Fibroblast of the conjunctiva (primary cell): ENCODE measurements around the gene ZNF511.
"Not testable (repeated sequence)": the region's sequence is repeated elsewhere in the genome, so short reads cannot be mapped to it uniquely, and the experiment has no call there.

Experiments
- DNase-seq: peaks from one replicate; pipeline ENCODE4 v3.0.0-alpha.2; 2010; ENCODE audit warnings: low read depth

Gene ZNF511

GRCh38 chr10:133308421-133309099 lies at the start of gene ZNF511, which contains the start of gene TUBGCP2:
TSS of gene ZNF511 (plus strand) at chr10:133308914. CDS start at chr10:133308944, 30 bp downstream.
TSS of gene TUBGCP2 (minus strand) at chr10:133308872. CDS start at chr10:133302941, 5,931 bp downstream.
- DNase-seq: peak; percentile 47

DNA sequence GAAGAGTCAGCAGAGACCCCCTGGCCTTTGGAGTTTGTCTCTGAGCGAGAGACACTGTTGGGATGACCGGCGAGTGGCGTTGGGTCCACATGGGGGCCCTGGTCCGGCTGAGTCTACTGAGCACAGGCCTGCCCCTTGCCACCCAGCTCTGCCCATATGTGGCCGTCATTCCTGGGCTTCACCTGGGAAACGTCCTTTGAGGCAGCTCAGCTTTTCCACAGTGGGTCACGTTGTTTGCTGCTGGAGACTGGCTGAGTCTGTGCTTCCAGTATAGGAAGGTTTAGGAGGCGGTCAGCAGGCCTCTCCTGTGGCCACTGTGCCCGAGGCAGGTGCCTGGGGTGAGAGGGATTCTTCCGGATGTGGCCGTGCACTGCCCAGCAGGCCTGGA lies 49.1 kb upstream of the ZNF511 start:
- no peak for DNase-seq

DNA sequence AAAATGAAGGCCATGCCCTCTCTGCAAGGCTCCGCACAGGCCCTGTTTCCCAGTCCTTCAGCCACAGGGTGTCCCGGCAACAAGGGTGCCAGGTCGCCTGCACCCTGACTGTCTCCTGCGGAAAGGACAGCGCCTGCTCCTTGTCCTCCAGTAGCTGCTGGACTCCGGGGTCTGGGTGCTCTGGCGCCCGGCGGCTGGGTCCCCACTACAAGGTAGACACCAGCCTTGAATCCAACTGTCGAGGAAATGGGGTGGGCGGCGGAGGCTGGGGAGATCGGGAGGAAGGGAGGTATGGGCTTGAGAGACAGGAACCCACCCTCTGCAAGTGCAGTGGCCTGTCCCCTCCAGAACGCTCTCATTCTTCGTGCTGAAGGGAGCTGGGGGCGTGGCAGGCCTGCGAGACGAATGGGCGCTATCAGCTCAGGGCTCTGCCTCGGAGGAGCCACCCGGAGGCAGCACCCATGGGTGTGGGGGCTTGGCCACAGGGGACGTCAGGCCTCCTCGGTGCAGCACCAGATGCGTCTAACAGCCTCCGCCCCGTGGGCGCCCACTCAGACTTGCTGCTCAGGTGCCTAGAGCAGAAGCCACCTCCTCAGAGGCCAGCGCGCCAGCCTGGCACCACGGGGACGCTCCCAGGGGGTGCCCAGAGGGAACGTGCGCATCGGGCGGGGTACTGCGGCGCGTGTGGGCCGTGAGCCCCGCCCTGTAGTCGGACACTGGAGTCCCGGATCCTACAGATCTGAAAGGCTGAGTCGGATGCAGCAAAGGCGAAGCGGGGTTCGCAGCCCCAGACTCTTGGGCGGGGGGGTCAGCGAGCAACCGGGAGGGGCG lies 47.6 kb upstream of the ZNF511 start:
- no peak for DNase-seq

- DNase-seq: peak; percentile 30
These were observed 46.9 kb upstream of the ZNF511 start for GRCh38 chr10:133261726-133262325.

- DNase-seq: no peak
These were observed 46.0 kb upstream of the ZNF511 start for GRCh38 chr10:133262696-133263095.

GRCh38 chr10:133263674-133264073 lies 45.0 kb upstream of the ZNF511 start:
- DNase-seq: no peak

- DNase-seq: no peak
These were observed 44.3 kb upstream of the ZNF511 start for GRCh38 chr10:133264461-133264860.

GRCh38 chr10:133265052-133265451 lies 43.7 kb upstream of the ZNF511 start:
- not testable (repeated sequence) for DNase-seq

DNA sequence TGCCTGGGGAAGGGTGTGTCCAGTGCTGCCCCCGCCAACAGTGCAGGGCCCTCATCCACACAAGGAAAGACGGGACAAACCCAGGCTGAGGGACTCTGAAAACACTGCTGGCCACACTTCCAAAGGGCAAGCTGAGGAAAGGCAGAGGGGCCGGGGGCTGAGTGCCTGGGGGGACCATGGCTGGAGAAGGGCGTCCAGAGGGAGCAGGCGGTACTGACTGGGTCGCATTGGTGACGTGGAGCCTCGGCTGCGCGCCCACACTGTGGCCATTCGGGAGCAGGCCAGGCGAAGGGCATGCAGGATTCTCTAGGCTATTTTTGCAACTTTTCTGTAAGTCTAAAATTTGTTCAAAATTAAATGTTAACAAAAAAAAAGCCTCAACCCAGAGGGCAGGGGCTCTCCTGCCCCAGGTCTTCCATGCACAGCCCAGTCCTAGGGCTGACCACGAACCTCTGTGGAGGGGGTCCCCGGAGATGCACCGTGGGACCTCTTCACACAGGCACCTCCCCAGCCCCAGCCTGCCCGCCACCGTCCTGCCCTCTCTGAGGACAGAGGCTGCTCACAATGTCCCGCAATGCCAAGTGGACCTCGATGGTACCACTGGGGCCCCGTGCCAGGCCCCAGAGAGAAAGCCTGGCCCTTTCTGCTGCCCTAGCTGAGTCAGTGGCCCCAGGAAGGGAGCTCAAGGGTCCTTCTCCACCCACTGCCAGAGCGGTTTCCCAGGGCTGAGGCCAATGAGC lies 42.5 kb upstream of the ZNF511 start:
- DNase-seq: no peak

- no peak for DNase-seq
These were observed 41.4 kb upstream of the ZNF511 start for GRCh38 chr10:133267293-133267692.

GRCh38 chr10:133267829-133268228 lies 40.9 kb upstream of the ZNF511 start:
- DNase-seq: no peak

- DNase-seq: no peak
These were observed 40.2 kb upstream of the ZNF511 start for GRCh38 chr10:133268532-133268931.

DNA sequence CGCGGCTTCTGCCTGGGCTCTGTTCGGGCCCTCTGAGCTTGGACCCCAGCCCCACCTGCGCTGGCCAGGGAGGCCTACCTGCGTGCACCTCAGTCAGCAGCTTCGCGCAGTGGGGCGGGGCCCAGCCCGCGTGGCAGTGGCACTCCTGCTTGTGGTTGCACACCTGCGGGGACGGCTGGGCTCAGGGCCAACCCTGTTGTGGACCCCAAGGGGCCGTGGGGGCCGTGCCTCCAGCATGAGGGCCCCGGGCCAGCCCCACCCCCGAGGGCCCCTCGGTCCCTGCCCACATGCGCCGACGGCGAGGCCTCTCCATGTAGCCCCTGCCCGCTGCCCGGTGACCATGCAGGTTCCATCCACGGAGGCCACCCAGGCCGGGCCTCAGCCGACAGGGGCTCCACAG lies 39.3 kb upstream of the ZNF511 start:
- no peak for DNase-seq

DNA sequence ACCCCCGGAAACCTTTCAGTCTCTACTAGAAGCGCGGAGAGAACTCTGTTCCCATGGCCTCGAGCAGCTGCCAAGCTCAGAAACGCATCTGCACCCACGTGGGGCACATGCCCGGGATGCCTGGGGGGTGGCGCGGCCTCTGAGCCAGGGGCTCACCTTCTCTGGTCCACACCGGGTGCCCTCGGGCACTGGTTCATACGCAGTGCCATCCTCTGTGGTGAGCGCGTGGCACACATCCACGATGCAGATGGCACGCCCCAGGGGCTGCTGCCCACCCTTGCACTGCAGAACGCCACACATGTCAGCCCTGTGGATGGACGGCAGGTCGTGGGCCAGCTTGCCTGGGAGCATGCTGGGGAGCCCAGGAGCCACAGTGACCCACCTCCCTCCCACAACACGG lies 38.5 kb upstream of the ZNF511 start:
- no peak for DNase-seq

DNA sequence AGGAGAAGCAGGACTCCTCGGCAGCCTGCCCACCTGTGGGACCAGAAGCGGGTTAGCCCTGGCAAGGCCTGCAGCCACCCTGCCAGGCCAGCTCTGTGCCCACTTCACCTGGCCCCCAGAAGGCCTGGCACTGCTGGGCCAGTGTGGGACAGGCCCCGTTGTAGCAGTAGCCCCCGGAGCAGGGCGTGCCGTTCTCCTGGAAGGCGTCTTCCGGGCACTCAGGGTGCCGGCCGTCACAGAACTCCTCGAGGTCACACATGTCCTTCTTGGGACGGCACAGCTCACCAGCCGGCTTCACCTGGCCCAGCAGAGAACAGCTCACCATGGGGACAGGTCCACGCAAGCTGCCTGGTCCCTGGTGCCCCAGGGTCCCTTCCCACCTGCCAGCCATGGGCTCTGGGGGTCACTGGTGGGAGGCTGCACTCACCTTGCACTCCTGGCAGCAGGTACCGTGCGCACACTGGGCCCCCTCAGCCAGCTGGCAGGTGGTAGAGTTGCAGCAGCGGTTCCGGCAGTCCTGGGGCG lies 37.9 kb upstream of the ZNF511 start:
- DNase-seq: no peak

DNA sequence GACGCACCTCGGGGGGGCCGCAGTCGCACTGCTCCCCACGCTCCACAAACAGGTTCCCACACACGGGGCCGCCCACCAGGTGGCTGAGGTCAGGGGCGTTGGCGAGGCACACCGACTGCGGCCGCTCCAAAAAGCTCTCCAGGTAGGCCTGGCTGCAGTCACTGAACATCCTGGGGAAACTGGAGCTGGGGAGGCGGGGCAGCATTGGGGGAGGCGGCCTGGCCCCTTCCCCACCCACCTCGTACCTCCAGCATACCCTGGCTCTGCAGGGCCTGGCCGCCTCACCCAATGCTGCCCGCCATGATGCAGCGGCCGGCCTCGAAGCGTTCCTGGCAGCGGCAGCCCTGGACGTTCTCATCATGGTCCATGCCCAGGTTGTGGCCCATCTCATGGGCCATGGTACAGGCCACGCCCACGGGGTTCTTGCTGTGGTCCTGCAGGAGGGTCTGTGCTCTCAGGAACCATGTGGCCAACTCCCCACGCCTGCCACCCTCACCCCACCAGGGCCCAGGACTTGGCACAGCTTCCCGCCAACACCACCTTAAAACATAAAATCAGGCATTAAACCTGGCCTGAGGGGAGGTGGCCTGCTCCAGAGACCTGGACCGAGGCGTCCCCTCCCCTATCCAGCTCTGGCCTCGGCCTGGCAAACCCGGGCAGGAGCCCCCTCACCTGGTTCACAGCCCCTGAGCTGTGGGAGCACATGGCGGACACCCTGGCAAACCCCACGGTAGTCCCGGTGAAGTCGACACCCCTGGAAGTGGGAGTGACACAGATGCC lies 37.0 kb upstream of the ZNF511 start:
- DNase-seq: no peak

DNA sequence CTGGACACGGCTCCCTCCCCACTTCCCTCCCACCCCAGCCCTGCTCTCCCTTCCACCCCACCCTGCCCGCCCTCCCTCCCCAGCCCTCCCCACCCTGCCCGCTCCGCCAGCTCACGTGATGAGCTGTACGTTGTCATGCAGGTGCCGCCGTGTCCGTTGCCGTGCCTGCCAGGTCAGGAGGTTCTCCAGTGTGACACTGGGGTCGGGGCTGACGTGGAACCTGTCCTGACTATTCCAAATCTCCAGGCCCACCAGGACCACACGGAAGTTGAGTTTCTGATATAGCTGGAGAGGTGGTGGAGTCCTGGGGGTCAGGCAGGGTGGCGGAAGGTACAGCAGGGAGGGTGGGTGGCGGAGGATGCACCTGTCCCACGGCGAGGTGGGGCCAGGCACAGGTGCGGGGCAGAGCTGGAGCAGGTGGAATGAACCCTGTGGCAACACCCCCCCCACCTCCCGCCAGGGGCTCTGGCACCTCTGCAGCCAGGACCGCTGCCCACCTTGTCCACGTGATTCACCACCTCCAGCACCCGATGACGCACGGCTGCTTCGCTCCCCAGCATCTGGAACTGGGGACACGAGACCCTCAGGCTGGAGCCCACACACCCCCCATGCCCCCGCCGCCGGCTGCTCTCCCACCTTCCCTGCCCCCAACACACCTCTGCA lies 36.3 kb upstream of the ZNF511 start:
- DNase-seq: no peak

GRCh38 chr10:133272964-133273420 lies 35.7 kb upstream of the ZNF511 start:
- DNase-seq: no peak

DNA sequence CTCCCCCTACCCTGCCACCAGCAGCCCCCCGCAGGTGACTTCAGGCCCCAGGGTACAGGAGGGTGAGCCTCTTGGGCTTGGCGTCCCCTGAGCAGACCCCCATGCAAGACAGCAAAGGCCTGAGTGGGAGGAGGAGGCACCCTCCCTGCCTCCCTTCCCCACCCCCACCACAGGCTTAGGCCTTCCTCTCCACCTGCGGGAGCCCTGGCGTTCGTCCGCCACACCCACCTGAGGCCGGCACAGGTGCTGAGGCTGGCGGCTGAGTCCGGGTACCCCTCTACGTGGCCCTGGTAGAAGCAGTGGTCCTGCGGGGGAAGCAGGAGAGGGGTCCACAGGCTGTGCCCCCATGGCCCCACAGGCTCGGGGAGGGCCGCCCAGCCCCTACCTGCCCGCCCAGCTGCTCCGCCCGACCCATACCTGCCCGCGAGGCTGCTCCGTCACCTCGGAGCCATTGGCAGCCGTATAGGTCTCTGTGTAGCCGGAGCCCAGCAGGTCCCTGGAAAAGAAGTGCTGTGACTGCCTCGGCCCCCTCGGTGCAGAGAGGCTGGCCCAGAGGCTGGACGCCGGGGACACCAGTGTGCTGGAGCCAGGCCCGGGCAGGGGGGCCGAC lies 35.1 kb upstream of the ZNF511 start:
- DNase-seq: no peak
